Astrocyte of the hippocampus (primary cell): ENCODE measurements around the gene MOBP.

Experiments
- DNase-seq: peaks from one replicate; pipeline ENCODE4 v3.0.0; 2011; ENCODE audit warnings: low read depth, low spot score

The MOBP gene

DNA sequence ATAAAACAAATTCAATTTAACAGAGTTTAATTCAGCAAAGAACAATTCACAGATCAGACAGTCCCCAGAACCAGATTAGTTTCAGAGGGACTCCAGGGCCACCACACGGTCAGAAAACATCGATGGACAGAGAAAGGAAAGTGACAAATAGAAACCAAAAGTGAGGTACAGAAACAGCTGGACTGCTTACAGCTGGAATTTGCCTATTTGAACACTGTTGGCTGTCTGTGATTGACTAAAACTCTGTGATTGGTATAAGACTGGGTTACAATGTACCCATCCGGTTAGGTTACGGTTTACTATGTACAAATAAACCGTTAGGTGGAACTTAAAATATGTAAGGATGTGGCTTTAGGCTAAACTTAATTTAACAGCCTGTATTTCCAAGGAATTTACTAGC is 30.3 kb downstream of the MOBP start:
- DNase-seq: no peak

- no peak for DNase-seq
Observed at GRCh38 chr3:39499651-39500273, 32.3 kb downstream of the MOBP start.

DNA sequence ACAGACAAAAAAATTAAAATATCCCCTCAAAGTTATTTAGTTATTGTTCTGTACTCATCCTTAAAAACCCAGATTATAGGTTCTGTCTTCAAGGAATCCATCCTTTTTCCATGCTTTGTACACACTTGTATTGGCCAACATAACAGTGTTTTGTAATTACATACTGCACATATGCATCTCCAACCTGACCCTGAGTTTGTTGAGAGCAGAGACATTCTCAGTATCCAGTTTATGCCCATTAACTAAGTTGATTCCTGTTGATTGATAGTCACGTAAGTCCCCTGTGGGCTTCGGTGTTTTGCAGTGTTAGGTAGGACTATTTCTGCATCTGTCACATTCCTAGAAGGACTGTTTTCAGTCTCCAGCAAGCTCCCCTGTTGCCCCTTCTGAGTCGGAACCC is 33.6 kb downstream of the MOBP start:
- no peak for DNase-seq

DNA sequence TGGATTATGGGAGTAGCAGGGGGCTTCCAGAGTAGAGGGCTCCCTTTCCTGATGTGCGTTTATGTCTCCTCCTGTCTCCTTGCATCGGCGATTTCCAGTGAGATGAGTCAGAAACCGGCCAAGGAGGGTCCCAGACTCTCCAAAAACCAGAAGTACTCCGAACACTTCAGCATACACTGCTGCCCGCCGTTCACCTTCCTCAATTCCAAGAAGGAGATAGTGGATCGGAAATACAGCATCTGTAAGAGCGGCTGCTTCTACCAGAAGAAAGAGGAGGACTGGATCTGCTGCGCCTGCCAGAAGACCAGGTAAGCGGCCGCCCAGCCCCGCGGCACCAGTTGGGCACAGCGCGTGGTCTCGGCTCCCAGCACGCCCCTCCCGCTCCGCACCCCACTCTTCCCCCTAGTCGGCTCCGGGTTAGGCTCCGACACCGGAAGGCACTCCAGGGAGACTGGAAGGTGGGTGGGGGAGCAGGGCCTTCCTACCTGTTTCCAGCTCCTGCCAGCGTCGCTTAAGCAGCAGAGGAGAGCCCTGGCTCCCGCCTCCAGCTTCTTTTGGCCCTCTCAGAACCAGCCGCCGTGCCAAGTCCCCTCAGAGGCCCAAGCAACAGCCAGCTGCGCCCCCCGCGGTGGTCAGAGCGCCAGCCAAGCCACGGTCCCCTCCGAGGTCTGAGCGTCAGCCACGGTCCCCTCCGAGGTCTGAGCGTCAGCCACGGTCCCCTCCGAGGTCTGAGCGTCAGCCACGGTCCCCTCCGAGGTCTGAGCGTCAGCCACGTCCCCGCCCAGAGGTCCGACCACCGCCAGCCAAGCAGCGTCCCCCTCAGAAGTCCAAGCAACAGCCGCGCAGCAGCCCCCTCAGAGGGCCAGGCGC is 34.7 kb downstream of the MOBP start:
- DNase-seq: peak; percentile 8

GRCh38 chr3:39502838-39503145 is 35.3 kb downstream of the MOBP start:
- DNase-seq: no peak

DNA sequence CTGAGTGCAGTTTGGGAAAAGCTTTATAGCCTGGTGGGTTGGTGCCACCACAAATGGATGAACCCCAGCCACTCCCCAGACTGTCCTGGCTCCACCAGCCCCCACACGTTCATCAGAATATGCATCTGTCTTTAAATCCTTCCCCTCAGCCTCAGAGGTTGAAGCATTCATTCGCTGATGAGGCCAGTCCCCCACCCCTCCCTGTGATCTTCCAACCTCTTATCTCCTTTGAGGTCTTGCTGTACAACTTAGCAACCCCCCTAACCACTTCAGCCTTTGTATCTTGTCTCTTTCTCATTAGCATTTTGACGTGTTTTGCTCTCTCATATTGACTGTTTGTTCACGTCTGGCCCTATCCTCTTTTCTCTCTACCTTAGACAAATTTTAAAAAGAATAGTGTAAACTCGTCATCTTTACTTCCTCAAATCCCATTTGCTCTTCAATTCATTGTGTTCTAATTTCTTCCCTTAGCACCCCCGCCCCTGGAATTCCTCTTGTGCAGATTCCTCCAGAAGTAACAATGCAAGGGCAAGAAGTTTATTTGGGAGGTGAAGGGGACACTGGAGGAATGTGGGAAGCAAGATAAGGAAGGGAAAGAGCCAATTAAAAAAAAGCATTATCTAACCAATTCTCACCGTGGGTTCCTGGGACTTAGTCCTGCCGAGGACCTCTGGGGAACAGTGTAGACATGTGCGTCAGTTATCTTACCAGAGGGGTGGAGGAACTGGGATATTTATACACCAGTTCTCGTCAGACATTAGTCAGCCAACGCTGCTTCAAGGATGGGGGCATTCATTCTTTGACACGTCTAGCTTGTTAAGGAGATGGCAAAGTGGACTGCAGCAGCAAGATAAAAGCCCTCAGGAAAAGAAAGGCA is 38.6 kb downstream of the MOBP start:
- no peak for DNase-seq

DNA sequence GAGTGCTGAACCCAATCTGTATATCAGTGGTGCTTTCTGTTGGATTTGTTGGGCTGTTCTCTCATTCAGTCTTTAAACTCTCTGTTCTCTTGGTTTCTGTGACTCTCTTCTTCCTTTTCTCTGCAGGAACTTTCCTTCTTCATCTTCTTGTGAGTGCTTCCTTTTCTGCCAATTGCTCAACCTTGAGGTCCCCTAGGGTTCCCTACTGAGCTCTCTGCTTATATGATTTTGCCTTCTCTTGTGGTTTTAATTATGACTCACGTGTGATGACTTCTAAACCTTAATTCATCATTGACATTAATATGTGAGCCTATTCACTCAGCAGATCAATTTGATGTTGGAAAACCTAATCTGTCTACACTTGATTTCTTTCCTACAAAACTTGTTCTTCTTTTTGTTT is 39.4 kb downstream of the MOBP start:
- DNase-seq: no peak

- no peak for DNase-seq
Observed at GRCh38 chr3:39513791-39514369, 46.4 kb downstream of the MOBP start.

DNA sequence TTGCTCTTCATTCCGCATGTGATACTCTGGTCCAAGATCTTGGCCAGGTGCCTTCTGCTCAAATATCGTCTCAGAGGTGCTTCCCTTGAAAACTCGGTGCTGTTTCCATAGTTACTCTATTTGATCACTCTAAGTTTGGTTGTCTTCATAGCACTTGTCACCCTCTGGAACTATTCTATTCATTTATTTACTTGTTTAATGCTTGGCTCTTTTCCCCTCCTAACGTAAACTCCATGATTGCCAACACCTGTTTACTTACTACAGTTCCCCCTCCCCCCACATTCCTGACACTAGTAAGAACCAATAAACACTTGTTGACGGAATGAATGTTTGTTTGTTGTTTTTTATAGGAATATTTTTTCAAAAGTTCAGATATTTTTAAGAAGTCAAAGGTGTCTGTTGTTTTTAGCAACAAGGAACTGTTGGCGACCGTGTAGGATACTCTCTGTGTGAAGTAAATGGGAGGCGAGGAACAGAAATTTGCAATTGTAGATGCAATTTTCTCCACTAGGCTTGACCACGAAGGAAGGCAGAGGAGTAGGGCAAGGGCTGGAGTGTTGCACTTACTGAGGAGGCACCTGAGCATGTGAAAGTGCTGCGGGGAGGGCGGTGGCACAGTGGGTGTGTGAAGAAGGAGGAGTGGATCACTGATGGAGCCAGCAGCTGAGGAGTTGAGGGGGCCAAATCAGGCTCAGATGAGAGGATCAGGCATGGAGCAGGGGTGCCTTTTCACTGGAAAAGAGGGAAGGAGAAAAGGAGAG is 48.4 kb downstream of the MOBP start:
- DNase-seq: no peak

DNA sequence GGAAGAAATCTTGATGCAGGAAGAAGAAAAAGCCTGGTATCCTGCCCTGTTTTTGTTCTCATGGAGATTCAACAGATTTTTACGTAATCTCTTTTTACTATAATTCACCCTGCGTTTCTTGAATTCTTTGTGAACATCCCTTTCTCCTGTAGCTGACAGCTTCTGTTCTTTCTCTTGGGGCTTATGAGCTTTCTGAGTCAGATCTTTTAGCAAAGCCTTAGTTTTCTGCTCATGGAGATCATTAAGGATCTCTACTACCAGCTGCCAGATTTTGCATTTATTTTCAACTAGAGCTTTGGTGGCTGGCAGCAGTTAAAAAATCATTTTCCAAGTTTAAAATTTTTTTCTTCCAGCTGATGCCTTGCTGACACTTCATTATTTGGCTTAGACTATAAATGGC is 51.6 kb downstream of the MOBP start:
- DNase-seq: no peak

DNA sequence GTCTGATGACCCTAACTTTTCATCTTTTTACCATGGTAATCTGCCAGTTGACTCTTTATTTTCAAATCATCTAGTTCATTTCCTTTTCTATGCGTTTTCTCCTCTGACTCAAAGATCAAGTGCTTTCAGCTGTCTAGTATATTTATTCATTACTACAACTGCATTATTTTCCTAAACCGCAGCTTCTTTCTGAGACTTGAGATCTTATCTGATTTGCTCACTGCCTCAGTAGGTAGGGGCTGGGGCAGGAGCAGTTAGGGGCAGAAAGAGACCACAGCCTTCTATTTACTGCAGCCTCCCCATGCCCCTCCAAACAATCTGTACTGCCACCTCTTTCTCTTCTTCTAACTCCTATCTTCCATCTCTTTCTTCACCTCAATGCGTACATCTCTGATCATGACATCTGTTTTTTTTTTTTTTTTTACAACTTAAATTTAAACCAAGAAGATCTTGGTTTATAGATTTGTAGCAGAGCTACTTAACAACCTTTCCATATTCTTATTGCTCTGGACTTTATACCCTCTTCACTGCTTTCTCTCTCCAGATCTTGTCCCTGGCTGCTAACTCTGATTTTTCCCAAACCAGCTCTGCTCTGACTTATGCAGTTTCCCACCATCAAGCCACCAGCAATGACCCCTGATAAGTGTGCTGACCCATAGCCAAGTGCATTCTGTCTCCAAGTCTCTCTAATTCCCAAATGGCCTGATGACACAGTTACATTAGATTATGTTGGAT is 52.2 kb downstream of the MOBP start:
- DNase-seq: no peak

DNA sequence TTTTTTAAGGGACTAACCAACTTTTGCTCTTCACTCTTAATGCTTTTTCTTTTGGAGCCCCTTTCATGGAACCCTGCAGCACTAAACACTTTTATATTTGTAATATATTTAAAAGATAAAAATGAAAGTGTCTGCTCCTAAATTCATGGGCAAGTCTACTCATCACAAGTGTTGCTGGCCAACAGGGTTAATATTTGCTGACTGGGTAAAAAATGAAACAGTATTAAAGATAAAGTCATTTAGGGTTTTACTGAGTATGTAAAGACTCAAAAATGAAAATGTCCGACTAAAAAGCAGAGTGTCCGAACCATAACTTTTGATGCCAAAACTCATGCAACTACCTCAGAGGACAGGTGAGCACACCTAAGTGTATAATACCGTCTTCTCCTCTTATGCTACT is 54.0 kb downstream of the MOBP start:
- DNase-seq: no peak

- DNase-seq: no peak
Observed at GRCh38 chr3:39524107-39524506, 56.6 kb downstream of the MOBP start.

DNA sequence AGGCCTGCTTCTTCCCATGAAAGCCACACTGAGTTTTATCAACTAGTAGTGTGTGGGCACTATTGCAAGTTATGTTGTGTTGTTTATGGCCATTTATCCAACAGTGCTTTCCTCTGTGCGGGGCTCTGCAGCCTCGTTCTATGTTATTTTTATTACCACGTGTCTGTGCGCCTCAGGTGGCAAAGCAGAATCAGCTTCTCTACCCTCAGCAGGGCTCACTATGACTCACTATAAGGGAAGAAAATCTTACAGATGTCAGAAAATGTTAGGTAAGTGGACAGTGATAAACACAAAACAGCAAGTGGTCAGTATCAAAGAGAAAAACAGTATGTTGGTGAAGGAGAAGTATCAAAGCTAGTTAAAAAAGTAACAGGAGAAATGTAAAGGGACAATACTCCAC is 61.4 kb downstream of the MOBP start:
- no peak for DNase-seq

DNA sequence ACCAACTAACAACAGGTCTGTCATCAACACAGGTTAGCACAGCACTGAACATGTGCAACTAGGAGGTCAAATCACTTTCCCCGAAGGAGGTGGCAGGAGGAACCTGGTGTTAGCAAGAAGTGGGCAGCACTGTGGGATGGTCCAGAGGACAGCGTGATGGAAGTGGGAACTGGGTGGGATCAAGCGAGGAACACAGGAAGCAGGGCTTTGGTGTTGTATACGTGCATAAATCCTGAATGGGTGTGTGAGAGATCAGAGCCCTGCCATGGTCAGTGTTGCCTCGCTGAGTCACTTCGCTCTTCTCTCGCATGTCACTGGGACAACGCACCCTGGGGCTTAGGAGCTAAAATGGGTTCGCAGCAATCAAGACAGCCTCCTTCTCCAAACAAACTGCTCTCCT is 62.1 kb downstream of the MOBP start:
- no peak for DNase-seq

GRCh38 chr3:39531066-39531465 is 63.6 kb downstream of the MOBP start:
- DNase-seq: no peak

GRCh38 chr3:39531665-39532064 is 64.2 kb downstream of the MOBP start:
- DNase-seq: peak; percentile 39

DNA sequence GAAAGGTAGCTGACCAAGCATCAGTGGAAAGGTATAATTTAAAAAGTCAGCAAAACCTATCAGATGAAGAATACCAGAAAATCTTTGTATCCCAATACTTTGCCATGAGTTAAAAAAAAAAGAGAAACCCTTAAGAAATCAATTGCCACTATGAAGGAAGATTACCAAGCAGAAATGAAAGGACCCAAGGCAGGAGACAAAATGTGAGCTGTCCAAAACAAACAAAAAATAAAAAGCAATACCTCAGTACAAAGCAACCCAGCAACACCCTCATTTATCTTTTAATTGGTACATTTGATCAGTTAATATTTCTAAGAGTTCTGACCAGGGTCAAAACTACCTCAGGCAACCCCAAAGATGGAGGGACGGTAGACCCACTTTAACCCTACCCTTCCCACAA is 65.3 kb downstream of the MOBP start:
- DNase-seq: no peak

- DNase-seq: no peak
Observed at GRCh38 chr3:39533226-39533625, 65.7 kb downstream of the MOBP start.

- DNase-seq: no peak
Observed at GRCh38 chr3:39540162-39540921, 72.9 kb downstream of the MOBP start.
